H9 (cell line): Measurements from ENCODE around the gene BCAS1. TPM values are rescaled to one million over a fixed set of nuclear protein-coding genes. Genes with fewer than 3 reads are reported as not detected.

Experiments
- DNase-seq: peaks from one replicate; pipeline ENCODE4 v3.0.0-alpha.2; 2017
- H2AFZ ChIP-seq: one replicate; pipeline ENCODE4 v1.6.1; 2013; ENCODE audit warnings: mild to moderate bottlenecking, low read length, control low read depth, moderate library complexity
- H2AK5ac ChIP-seq: 2 replicates; pipeline ENCODE4 v1.6.1; 2013; ENCODE audit warnings: low read length, control low read depth, mixed read lengths; ENCODE audit not compliant: insufficient read length
- H2BK120ac ChIP-seq: one replicate; pipeline ENCODE4 v1.6.1; 2013; ENCODE audit warnings: low read depth, mild to moderate bottlenecking, low read length, control low read depth, inconsistent platforms; ENCODE audit not compliant: poor library complexity, severe bottlenecking
- H2BK12ac ChIP-seq: 2 replicates; pipeline ENCODE4 v1.6.1; 2013; ENCODE audit warnings: low read length, control low read depth, mixed read lengths, low read depth; ENCODE audit not compliant: insufficient read length
- H2BK15ac ChIP-seq: 2 replicates; pipeline ENCODE4 v1.6.1; 2013; ENCODE audit warnings: low read depth, low read length, control low read depth
- H2BK20ac ChIP-seq: one replicate; pipeline ENCODE4 v1.6.1; 2013; ENCODE audit warnings: low read depth, mild to moderate bottlenecking, low read length, control low read depth, inconsistent platforms; ENCODE audit not compliant: poor library complexity, severe bottlenecking
- H2BK5ac ChIP-seq: 2 replicates; pipeline ENCODE4 v1.6.1; 2013; ENCODE audit warnings: low read length, control low read depth, mixed read lengths; ENCODE audit not compliant: insufficient read length
- H3K14ac ChIP-seq: 2 replicates; pipeline ENCODE4 v1.6.1; 2013; ENCODE audit warnings: low read length, control low read depth; ENCODE audit not compliant: insufficient read depth
- H3K18ac ChIP-seq: 2 replicates; pipeline ENCODE4 v1.6.1; 2013; ENCODE audit warnings: low read depth, mild to moderate bottlenecking, mixed read lengths, low read length, control low read depth; ENCODE audit not compliant: insufficient read length
- H3K23ac ChIP-seq: 2 replicates; pipeline ENCODE4 v1.6.1; 2013; ENCODE audit warnings: low read length, control low read depth, mixed read lengths, low read depth; ENCODE audit not compliant: insufficient read length
- H3K23me2 ChIP-seq: 2 replicates; pipeline ENCODE4 v1.6.1; 2013; ENCODE audit warnings: low read depth, mild to moderate bottlenecking, mixed read lengths, low read length, control low read depth; ENCODE audit not compliant: insufficient read length, poor library complexity, severe bottlenecking
- H3K27ac ChIP-seq: 2 replicates; pipeline ENCODE4 v1.5.1; 2013; ENCODE audit warnings: low read length, control low read depth, mixed read lengths, low read depth; ENCODE audit not compliant: insufficient read length
- H3K27me3 ChIP-seq: 2 replicates; pipeline ENCODE4 v1.6.1; 2013; ENCODE audit warnings: low read length, control low read depth, inconsistent platforms; ENCODE audit not compliant: insufficient read depth
- H3K4ac ChIP-seq: 2 replicates; pipeline ENCODE4 v1.6.1; 2013; ENCODE audit warnings: low read depth, mild to moderate bottlenecking, control low read depth, inconsistent platforms, low read length, moderate library complexity
- H3K4me1 ChIP-seq: 2 replicates; pipeline ENCODE4 v1.6.1; 2013; ENCODE audit warnings: low read length, control low read depth, inconsistent platforms; ENCODE audit not compliant: insufficient read depth
- H3K4me2 ChIP-seq: 2 replicates; pipeline ENCODE4 v1.6.1; 2013; ENCODE audit warnings: low read length, control low read depth, mixed read lengths; ENCODE audit not compliant: insufficient read length, insufficient read depth
- H3K56ac ChIP-seq: 2 replicates; pipeline ENCODE4 v1.6.1; 2013; ENCODE audit warnings: low read depth, mild to moderate bottlenecking, mixed read lengths, low read length, control low read depth; ENCODE audit not compliant: insufficient read length
- H3K79me1 ChIP-seq: 2 replicates; pipeline ENCODE4 v1.6.1; 2013; ENCODE audit warnings: low read depth, mild to moderate bottlenecking, moderate library complexity, low read length, control low read depth, inconsistent platforms; ENCODE audit not compliant: insufficient read depth, poor library complexity, severe bottlenecking
- H3K79me2 ChIP-seq: 2 replicates; pipeline ENCODE4 v1.6.1; 2013; ENCODE audit warnings: low read length, control low read depth, inconsistent platforms; ENCODE audit not compliant: insufficient read depth
- H3K9ac ChIP-seq: 2 replicates; pipeline ENCODE4 v1.6.1; 2013; ENCODE audit warnings: low read length, control low read depth, mixed read lengths; ENCODE audit not compliant: insufficient read length; ENCODE audit errors: extremely low read depth
- H3K9me3 ChIP-seq: one replicate; pipeline ENCODE4 v1.6.1; 2013; ENCODE audit warnings: low read depth, low read length, inconsistent platforms; ENCODE audit not compliant: control insufficient read depth
- H3T11ph ChIP-seq: one replicate; pipeline ENCODE4 v1.6.1; 2013; ENCODE audit warnings: mild to moderate bottlenecking, low read length, control low read depth, inconsistent platforms
- H4K20me1 ChIP-seq: one replicate; pipeline ENCODE4 v1.6.1; 2013; ENCODE audit not compliant: control insufficient read depth, insufficient read length, insufficient read depth
- H4K5ac ChIP-seq: 2 replicates; pipeline ENCODE4 v1.6.1; 2013; ENCODE audit warnings: low read depth, mild to moderate bottlenecking, mixed read lengths, low read length, control low read depth; ENCODE audit not compliant: insufficient read length
- H4K8ac ChIP-seq: replicated peaks from 2 replicates; pipeline ENCODE4 v1.6.1; 2013; ENCODE audit warnings: low read length, control low read depth, mixed read lengths, low read depth; ENCODE audit not compliant: insufficient read length
- H4K91ac ChIP-seq: 2 replicates; pipeline ENCODE4 v1.6.1; 2013; ENCODE audit warnings: low read depth, mild to moderate bottlenecking, moderate library complexity, mixed read lengths, low read length, control low read depth; ENCODE audit not compliant: insufficient read length
- H3K27ac Mint-ChIP-seq, 3 experiments: 2 replicates in 2 of 3; 3 replicates in 1 of 3; pipeline ENCODE4 v1.8.0; 2020 to 2021; ENCODE audit warnings: mixed read lengths in 3 of 3, mild to moderate bottlenecking in 1 of 3, moderate library complexity in 1 of 3
- H3K27me3 Mint-ChIP-seq: 2 replicates; pipeline ENCODE4 v1.8.0; 2021; ENCODE audit warnings: low read depth, mild to moderate bottlenecking, moderate library complexity, mixed read lengths
- H3K36me3 Mint-ChIP-seq, 3 experiments: 2 replicates in 2 of 3; 3 replicates in 1 of 3; pipeline ENCODE4 v1.8.0; 2020 to 2021; ENCODE audit warnings: low read depth in 3 of 3, mixed read lengths in 3 of 3; ENCODE audit not compliant: insufficient read depth in 1 of 3
- H3K4me1 Mint-ChIP-seq, 2 experiments: 2 replicates each; pipeline ENCODE4 v1.8.0; 2020; ENCODE audit warnings: mixed read lengths in 2 of 2
- H3K4me3 Mint-ChIP-seq, 2 experiments: 2 replicates in 1 of 2; 3 replicates in 1 of 2; pipeline ENCODE4 v1.8.0; 2020 to 2021; ENCODE audit warnings: mild to moderate bottlenecking in 2 of 2, mixed read lengths in 2 of 2, moderate library complexity in 1 of 2
- H3K9me3 Mint-ChIP-seq, 2 experiments: 2 replicates in 1 of 2; 3 replicates in 1 of 2; pipeline ENCODE4 v1.8.0; 2020; ENCODE audit warnings: mild to moderate bottlenecking in 2 of 2, mixed read lengths in 2 of 2, moderate library complexity in 1 of 2
- WGBS: extraction: QIAGEN DNeasy Blood & Tissue Kit; methylation state at CpG from one replicate; pipeline ENCODE4 v1.1.7; 2013; ENCODE audit warnings: missing lambda C conversion rate, low lambda C conversion rate, mixed read lengths; ENCODE audit not compliant: insufficient read length; ENCODE audit errors: extremely low coverage; 5-methylcytosine and 5-hydroxymethylcytosine counted together
- total RNA-seq: library from RNA; stranded (reverse); gene quantifications from 2 replicates; pipeline ENCODE4 v1.2.1, GENCODE V29; 2021
- TF ChIP-seq, protein P1 (sequence below): fragments of 200-600 bp; sonication (generic); conservative IDR thresholded peaks from 3 replicates; pipeline ENCODE4 v1.8.0; 2021; ENCODE audit warnings: antibody characterized with exemption, mild to moderate bottlenecking

Gene BCAS1
- total RNA-seq, 1 experiment from 2014 or later = 0.15 TPM

DNA sequence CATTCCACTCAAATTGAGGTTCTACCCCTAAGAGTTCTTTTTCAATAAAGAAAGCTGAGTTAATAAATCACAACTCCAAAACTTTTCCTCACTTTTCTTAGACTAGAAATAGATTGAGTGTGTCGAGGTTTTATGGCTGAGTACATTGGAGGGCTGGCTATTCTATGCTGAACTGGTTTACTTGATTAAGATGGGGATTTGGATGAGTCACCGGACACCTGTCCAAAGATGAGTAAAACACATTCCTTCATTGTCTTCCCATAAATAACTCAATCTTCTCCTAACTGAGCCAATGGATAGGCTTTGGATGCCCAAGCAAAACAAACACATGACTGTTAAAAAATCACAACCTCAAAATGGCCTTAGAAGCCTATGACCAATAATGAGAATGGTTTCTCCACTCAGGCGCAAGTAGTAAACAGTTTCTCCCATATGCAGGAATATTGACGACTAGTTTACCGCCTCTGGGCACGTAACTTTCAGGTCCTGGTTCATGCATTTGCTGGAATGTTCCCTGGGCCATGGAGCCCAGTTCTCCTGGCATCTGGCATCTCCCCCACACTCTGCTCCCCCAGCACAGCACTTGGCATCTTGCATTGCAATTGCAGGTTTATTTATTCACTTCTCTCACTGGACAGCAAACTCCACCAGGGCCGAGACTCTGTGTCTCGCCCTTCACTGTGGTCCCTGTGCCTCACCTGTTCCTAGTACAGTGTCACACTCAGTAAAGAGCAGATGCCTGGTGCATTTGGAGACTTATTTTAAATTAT is 43.9 kb downstream of the BCAS1 start:
- no peak overlapping the region for H3K27ac ChIP-seq
- no peak overlapping the region for H2BK20ac ChIP-seq
- no peaks in the 10 kb centered on the region for H3K23me2 ChIP-seq
- Mint-ChIP-seq H3K27ac (no peak overlapping the region), H3K27me3 (0 out of 2 replicates have a peak, but pooled peaks cover 2% of the 10 kb centered on the region), H3K36me3 (no peaks in the 10 kb centered on the region), H3K4me1 (peaks cover 14 to 24% of the 10 kb centered on the region in 2 experiments; a peak in 3 of 4 replicates), H3K9me3 (no peaks in the 10 kb centered on the region), H3K4me3 (no peak overlapping the region)
- H3K79me1 ChIP-seq = no peaks in the 10 kb centered on the region
- TF ChIP-seq, protein P1, sequence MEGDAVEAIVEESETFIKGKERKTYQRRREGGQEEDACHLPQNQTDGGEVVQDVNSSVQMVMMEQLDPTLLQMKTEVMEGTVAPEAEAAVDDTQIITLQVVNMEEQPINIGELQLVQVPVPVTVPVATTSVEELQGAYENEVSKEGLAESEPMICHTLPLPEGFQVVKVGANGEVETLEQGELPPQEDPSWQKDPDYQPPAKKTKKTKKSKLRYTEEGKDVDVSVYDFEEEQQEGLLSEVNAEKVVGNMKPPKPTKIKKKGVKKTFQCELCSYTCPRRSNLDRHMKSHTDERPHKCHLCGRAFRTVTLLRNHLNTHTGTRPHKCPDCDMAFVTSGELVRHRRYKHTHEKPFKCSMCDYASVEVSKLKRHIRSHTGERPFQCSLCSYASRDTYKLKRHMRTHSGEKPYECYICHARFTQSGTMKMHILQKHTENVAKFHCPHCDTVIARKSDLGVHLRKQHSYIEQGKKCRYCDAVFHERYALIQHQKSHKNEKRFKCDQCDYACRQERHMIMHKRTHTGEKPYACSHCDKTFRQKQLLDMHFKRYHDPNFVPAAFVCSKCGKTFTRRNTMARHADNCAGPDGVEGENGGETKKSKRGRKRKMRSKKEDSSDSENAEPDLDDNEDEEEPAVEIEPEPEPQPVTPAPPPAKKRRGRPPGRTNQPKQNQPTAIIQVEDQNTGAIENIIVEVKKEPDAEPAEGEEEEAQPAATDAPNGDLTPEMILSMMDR = no peak
- H4K20me1 ChIP-seq = no peaks in the 10 kb centered on the region
- H2BK12ac ChIP-seq = no peak overlapping the region
- no peak overlapping the region for H2BK120ac ChIP-seq
- H3K56ac ChIP-seq = no peak overlapping the region
- no peak overlapping the region for H2AFZ ChIP-seq
- no peak overlapping the region for H3K18ac ChIP-seq
- no peak overlapping the region for H4K5ac ChIP-seq
- H3K79me2 ChIP-seq = no peaks in the 10 kb centered on the region
- no peak overlapping the region for H2AK5ac ChIP-seq
- WGBS = no CpG with 5 or more reads among the region's 8 CpGs
- H3T11ph ChIP-seq = no peak overlapping the region
- no peaks in the 10 kb centered on the region for H3K27me3 ChIP-seq
- H2BK15ac ChIP-seq = no peak overlapping the region
- no peak for DNase-seq
- no peak overlapping the region for H4K8ac ChIP-seq
- H3K23ac ChIP-seq = no peak overlapping the region
- H3K4me2 ChIP-seq = no peak overlapping the region
- H3K9ac ChIP-seq = no peak overlapping the region
- no peak overlapping the region for H3K4ac ChIP-seq
- no peaks in the 10 kb centered on the region for H3K9me3 ChIP-seq
- no peak overlapping the region for H2BK5ac ChIP-seq
- H3K14ac ChIP-seq = no peak overlapping the region; the same call in 1 of the 2 replicates
- H3K4me1 ChIP-seq = no peaks in the 10 kb centered on the region; the same call in 1 of the 2 replicates
- no peak overlapping the region for H4K91ac ChIP-seq
